Lung (tissue), 12 donors: Measurements from ENCODE around the gene LRRC27. TPM values are rescaled to one million over a fixed set of nuclear protein-coding genes. Genes with fewer than 3 reads are reported as not detected.
A peak's percentile ranks its signal among the peaks of the same experiment; 100 is the strongest.

Experiments
- ATAC-seq: fragments of 200-7000 bp; cut with Tn5 transposase; one replicate; pipeline ENCODE4 v1.9.1; 2020; ENCODE audit warnings: moderate number of reproducible peaks; ENCODE audit not compliant: insufficient read depth, low FRiP score
- DNase-seq, 3 donors: peaks; one replicate each; pipeline ENCODE4 v3.0.0-alpha.2; 2013 to 2017
- H3K27ac ChIP-seq, 2 donors: one replicate each; pipeline ENCODE4 v1.5.1; 2013; ENCODE audit warnings: mild to moderate bottlenecking in 2 of 2, moderate library complexity in 2 of 2, control low read depth in 1 of 2, inconsistent platforms in 1 of 2, low read depth in 1 of 2, low read length in 1 of 2
- H3K27me3 ChIP-seq, 3 donors: one replicate each; pipeline ENCODE4 v1.5.1; 2013; ENCODE audit warnings: low read length in 2 of 3; ENCODE audit not compliant: control insufficient read depth in 3 of 3, insufficient read depth in 3 of 3
- H3K36me3 ChIP-seq, 4 donors: one replicate each; pipeline ENCODE4 v1.5.1; 2013; ENCODE audit warnings: low read length in 4 of 4, mild to moderate bottlenecking in 1 of 4, moderate library complexity in 1 of 4; ENCODE audit not compliant: control insufficient read depth in 4 of 4, insufficient read depth in 4 of 4
- H3K4me1 ChIP-seq, 5 donors: one replicate each; pipeline ENCODE4 v1.5.1; 2013; ENCODE audit warnings: low read length in 5 of 5, mild to moderate bottlenecking in 2 of 5, moderate library complexity in 1 of 5; ENCODE audit not compliant: control insufficient read depth in 5 of 5, insufficient read depth in 5 of 5
- H3K4me3 ChIP-seq: one replicate; pipeline ENCODE4 v1.5.1; 2013; ENCODE audit warnings: mild to moderate bottlenecking, control low read depth, moderate library complexity
- H3K9ac ChIP-seq, 2 donors: one replicate each; pipeline ENCODE4 v1.5.1; 2013; ENCODE audit warnings: low read length in 2 of 2, control low read depth in 1 of 2; ENCODE audit not compliant: insufficient read depth in 1 of 2
- H3K9me3 ChIP-seq, 4 donors: one replicate each; pipeline ENCODE4 v1.5.1; 2013; ENCODE audit warnings: low read length in 3 of 4, mild to moderate bottlenecking in 1 of 4, moderate library complexity in 1 of 4; ENCODE audit not compliant: control insufficient read depth in 4 of 4, insufficient read depth in 3 of 4
- CTCF ChIP-seq: IDR thresholded peaks from 2 replicates; pipeline ENCODE4 v1.5.1; 2012; ENCODE audit warnings: mild to moderate bottlenecking; ENCODE audit errors: control extremely low read depth, extremely low read depth
- WGBS, 2 donors: extraction: QIAGEN DNeasy Blood & Tissue Kit; methylation state at CpG; one replicate each; pipeline ENCODE4 v1.1.7; 2013; 5-methylcytosine and 5-hydroxymethylcytosine counted together
- polyA plus RNA-seq, 2 donors: library from polyadenylated mRNA; stranded (reverse); fragments of 200-250 nt; gene quantifications; one replicate each; pipeline ENCODE4 v1.2.1, GENCODE V29; 2013
- total RNA-seq, 2 donors: library from RNA; depleted of rRNA in 1 of 2; stranded (reverse); fragments of >200 nt in 1 of 2; gene quantifications; one replicate each; pipeline ENCODE4 v1.2.1, GENCODE V29; 2014 to 2021
- donor health status: control.
- donor health status: control.
- donor health status: Bipolar disorder and iron deficiency.
- donor health status: healthy.
- donor health status: DM: yes; HTN: yes; CAD: no.

LRRC27 gene
- total and polyA plus RNA-seq, 4 donors, result 5.8 to 25.5 (median 17.2) TPM

- H3K27me3 ChIP-seq, result no peaks in the 10 kb centered on the region
- no peak for ATAC-seq
- H3K4me3 ChIP-seq, result no peak overlapping the region
- WGBS, 2 donors, result 89 to 90% methylated on average over 12 of the region's 12 CpGs
- TF ChIP-seq CTCF, result no peak
- no peak for DNase-seq
- no peaks in the 10 kb centered on the region for H3K9me3 ChIP-seq
- H3K27ac ChIP-seq, result no peak overlapping the region
- no peak overlapping the region for H3K9ac ChIP-seq
- peaks cover 0 to 2% (median 0%) of the 10 kb centered on the region in 5 donors for H3K4me1 ChIP-seq
- peaks cover 0 to 22% (median 4%) of the 10 kb centered on the region in 4 donors for H3K36me3 ChIP-seq
These were observed 30.2 kb downstream of the LRRC27 start for GRCh38 chr10:132362151-132362611.

- Histone ChIP-seq H3K27ac (no peak overlapping the region), H3K4me3 (no peak overlapping the region), H3K9ac (no peak overlapping the region), H3K9me3 (no peaks in the 10 kb centered on the region), H3K36me3 (peaks cover 0 to 22% (median 5%) of the 10 kb centered on the region in 4 donors), H3K27me3 (no peaks in the 10 kb centered on the region), H3K4me1 (peaks cover 0 to 2% (median 0%) of the 10 kb centered on the region in 5 donors)
- no peak for TF ChIP-seq CTCF
- 89% methylated on average over 15 of the region's 15 CpGs for WGBS, 2 donors
- DNase-seq (no peak), ATAC-seq (no peak)
These were observed 31.4 kb downstream of the LRRC27 start for GRCh38 chr10:132363376-132363775.

- TF ChIP-seq CTCF, result no peak
- H3K27ac ChIP-seq, result no peak overlapping the region
- no peak for ATAC-seq
- peak; percentile 13 to 70 (median 38) for DNase-seq
- H3K4me3 ChIP-seq, result no peak overlapping the region
- H3K9ac ChIP-seq, result no peak overlapping the region
- no peaks in the 10 kb centered on the region for H3K27me3 ChIP-seq
- 59 to 67% methylated on average over 16 of the region's 16 CpGs for WGBS, 2 donors
- H3K36me3 ChIP-seq, result peaks cover 0 to 22% (median 5%) of the 10 kb centered on the region in 4 donors
- H3K9me3 ChIP-seq, result no peaks in the 10 kb centered on the region
- peaks cover 0 to 2% (median 0%) of the 10 kb centered on the region in 5 donors for H3K4me1 ChIP-seq
These were observed 32.1 kb downstream of the LRRC27 start for GRCh38 chr10:132363921-132364593.
